GM18909 (cell line): ENCODE measurements around the gene DYRK2.

Source experiments
- ATAC-seq: cut with Tn5 transposase; IDR thresholded peaks from one replicate; pipeline ENCODE4 v1.9.1; 2021; ENCODE audit warnings: mild to moderate bottlenecking; ENCODE audit not compliant: unreplicated experiment, poor library complexity

Gene DYRK2

DNA sequence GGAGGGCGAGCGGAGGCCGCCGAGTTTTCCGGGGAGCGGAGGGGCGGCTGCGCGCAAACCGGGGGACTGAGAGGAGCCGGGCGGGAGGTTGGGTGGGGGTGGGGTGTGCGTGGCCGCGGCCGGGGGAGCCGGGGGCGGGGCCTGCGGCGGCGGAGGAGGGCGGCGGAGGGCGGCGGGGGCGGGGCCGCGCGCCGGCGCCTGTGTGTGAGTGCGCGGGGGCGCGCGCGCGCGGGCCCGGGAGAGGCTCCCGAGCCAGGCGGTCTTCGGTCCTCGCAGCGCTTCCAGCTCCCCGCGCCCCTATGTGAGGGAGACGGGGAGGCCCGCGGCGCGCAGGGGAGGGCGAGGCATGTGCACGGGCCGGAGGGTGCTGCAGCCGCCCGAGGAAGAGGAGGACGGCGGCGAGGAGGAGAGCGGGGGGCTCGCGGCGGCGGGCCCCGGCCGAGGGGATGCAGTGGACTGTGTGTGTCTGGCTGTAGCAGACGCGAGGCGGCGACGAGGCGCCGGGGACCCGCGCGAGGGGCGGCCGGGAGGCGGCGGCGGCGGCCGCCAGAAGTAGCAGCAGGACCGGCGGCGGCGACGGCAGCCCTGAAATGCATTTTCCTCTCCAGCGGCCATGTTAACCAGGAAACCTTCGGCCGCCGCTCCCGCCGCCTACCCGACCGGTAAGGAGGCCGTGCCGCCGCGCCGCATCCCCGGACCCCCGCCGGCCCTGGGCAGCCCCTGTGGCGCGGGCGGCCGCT, at the start of gene DYRK2:
Gene DYRK2 (plus strand): TSS at position 225 of the 740 bp plus-strand sequence. CDS start 389 bp downstream, at position 614.
- ATAC-seq = peak; percentile 57

GRCh38 chr12:67599691-67600090, 48.9 kb upstream of the DYRK2 start:
- no peak for ATAC-seq

- ATAC-seq = no peak
Measured at GRCh38 chr12:67601126-67601525, 47.4 kb upstream of the DYRK2 start.

DNA sequence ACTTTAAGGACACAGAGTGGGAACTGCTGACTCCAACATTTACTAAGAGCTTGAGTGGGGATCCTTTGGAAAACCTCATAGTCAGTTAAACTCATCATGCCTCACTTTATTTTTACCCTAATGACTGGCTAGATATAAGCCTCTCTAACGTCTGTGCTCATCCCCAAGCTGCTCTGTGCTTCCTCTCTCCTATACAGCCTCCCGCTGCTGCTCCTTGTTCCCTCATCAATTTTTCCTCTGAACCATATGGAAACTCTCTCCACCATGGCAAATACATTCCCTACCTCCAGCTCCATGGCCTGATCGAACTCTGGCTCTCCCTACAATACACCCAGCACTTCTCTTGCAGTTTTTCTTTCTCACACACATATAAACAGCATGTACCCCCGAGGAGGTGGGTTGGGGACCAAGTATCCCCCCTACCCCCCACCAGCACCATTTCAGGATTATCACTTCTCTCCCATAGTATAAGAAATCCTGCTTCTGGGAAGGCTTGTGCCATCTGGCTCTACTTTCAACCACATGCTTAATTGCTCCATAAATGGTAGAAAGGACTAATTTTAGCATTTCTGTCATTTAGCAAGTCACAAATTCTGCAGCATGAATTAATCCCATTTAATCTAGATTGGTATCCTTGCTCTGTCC, 39.2 kb upstream of the DYRK2 start:
- ATAC-seq = no peak

DNA sequence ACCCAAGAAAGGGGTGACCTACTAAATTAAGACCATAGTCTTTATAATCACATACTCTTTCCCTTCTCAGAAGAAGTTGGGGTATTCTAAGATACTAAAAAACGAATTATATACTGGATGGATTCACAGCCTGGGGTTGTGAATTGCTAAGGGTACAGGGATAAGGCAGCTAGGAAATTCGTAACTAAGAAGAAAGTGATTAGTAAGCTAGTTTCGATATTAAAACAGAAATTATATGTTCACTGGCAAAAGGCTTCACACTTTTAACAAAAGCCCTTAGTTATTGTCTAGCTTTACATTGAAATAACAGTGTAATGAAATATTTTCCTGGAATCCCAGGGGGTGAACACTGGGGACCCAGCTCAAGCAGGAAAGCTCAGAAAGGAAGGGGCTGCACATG, 35.5 kb upstream of the DYRK2 start:
- ATAC-seq = no peak

DNA sequence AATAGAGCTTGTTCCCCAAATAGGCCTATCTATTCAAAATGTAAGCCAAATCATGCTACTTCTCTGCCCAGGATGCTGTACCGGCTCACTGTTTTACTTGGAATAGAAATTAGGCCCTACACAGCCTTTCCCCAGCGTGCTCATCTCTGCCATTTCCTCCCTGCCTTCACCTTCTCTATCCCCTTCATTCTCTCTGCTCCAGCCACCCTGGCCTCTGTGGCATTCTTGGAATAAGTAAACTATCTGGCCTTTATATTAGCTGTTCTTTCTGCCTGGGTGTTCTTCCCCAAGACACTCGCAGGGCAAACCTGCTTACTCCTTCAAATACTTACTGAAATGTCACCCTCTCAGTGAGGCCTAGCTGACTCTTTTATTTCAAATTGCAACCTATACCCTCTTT, 30.9 kb upstream of the DYRK2 start:
- ATAC-seq = no peak

DNA sequence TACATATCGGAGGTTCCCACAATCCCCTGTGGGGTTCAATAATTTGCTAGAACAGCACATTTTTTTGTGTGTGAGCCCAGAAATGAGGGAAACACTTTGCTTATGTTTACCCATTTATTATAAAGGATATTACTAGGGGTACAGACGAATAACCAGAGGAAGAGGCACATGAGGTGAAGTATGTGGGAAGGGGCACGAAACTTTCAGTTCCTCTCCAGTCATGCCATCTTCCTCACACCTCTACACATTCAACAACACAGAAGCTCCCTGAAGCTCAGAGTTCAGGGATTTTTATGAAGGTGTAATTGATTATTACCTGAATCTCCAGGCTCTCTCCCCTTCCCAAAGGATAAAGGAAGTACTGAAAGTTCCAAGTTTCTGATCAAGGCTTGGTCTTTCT, 30.2 kb upstream of the DYRK2 start:
- no peak for ATAC-seq

DNA sequence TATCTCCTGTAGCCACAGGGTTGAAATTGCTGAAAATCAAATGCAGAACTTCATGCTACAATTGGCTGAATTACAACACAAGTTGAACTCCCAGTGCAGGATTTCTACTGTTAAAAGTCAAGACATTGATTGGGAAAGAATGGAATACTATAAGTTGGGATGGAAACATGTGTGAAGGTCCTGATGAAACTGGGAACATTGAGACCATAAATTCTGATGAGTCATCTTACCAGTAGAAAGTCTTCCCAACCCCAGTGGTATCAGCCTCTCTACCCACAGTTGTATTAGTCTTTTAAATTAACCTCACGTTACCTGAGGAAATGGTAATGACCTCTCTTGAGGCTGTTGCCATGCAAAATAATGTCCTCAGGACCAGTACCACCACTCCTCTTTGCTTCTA, 27.4 kb upstream of the DYRK2 start:
- no peak for ATAC-seq

DNA sequence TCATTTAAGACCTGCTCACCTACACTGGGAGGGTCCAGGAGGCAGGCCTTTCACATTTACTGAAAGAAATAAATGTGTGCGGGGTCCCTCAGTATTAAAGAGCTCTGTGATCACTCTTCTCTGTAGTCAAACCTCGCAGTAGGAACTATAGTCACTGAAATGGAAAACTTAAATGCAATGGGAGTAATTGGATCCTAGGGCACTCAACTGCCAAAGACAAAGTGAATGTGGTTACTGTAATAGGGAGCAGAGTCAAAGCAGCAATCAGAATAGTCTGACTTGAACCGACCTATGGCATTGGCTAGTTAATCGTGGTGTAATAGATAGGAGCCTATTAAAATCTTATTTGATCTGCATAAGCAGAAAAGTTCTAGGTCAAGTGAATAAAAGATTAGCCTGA, 26.6 kb upstream of the DYRK2 start:
- ATAC-seq = no peak

DNA sequence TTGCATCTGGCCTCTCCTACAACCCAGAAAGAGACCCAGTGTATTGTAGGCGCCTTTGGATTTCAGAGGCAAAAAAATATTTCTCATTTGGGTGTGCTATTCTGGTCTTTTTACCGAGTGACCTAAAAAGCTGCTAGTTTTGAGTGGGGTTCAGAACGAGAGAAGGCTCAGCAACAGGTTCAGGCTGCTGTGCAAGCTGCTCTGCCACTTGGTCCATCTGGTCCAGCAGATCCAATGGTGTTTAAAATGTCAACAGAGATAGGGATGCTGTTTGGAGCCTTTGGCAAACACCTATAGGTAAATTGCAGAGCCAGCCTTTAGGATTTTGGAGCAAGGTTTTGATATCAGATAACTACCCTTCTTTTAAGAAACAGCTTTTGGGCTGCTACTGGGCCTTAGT, 25.3 kb upstream of the DYRK2 start:
- no peak for ATAC-seq

- no peak for ATAC-seq
Measured at GRCh38 chr12:67624355-67624754, 24.2 kb upstream of the DYRK2 start.

- no peak for ATAC-seq
Measured at GRCh38 chr12:67625004-67625403, 23.5 kb upstream of the DYRK2 start.

- ATAC-seq = no peak
Measured at GRCh38 chr12:67626156-67626555, 22.4 kb upstream of the DYRK2 start.

DNA sequence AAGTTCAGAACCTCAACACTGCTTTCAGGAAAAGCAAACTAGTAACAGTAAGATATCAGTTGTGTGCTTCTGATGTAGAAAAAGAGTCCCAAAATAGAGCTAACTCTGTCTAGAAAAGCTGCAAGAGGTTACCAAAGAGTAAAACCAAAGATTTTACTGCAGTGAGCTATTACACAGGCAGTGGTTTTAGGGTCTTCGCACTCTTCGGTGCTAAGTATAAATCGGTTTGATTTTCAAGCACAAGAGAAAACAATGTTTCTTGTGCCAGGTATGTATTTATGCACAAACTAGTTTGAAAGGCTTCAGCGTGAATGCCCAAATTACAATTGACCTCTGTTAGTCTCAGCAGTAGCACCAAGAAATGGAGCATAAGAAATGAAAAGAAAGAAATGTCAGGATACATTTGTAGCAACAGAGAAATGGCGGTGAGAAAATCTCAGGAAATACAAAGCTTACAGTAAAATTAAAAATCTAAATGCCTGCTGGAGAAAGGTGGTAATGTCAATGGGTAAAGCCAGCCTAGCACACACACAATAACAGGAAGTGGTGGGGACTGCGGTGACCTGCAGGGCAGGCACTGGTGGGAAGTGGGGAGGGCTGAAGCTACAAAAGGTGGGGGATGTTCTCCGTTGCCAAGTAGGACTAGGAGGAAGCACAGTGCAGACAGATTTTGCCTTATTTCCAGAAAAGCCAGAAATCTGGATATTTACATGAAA, 18.0 kb upstream of the DYRK2 start:
- peak; percentile 99 for ATAC-seq

GRCh38 chr12:67632005-67632404, 16.5 kb upstream of the DYRK2 start:
- no peak for ATAC-seq

- no peak for ATAC-seq
Measured at GRCh38 chr12:67633024-67633610, 15.4 kb upstream of the DYRK2 start.

DNA sequence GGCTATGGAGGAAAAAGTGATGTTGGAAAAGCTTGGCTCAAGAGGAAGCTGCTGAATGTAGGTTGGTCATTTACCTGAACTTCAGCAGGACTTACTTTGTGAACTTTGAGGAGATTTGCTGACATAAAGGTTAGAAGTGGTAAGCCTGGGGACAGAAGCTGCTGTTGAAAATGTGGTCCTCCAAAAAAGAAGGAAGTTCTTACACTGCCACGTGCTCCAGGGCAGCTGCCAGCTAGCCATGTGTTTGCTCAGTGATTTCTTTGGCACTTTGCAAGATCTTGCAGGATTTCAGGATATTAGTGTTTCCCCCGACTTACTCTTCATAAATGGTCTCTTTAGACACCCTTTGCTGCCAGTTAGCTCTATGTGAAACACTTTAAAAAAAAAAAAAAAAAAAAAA, 14.8 kb upstream of the DYRK2 start:
- no peak for ATAC-seq

DNA sequence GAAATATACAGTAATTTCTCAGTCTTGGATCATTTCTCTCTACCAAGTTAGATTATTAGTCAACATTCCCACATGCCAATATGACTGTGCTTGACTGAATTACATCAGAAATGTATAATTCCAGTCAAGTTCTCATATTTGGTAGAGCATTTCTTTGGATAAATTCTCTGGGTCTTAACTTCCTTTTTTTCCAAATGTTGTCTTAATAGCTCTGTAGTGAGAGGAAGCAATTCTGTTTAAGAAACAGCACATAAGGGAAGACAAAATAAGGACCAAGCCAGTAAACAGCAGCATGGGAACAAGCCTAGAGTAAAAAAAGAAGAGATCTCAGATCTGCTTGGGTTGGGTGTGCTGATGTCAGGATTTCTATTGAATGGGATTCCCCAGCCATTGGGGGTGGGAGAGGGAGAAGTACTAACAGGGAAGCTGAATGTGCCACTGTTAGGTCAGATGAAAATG, 14.2 kb upstream of the DYRK2 start:
- no peak for ATAC-seq

GRCh38 chr12:67637718-67638117, 10.8 kb upstream of the DYRK2 start:
- no peak for ATAC-seq

DNA sequence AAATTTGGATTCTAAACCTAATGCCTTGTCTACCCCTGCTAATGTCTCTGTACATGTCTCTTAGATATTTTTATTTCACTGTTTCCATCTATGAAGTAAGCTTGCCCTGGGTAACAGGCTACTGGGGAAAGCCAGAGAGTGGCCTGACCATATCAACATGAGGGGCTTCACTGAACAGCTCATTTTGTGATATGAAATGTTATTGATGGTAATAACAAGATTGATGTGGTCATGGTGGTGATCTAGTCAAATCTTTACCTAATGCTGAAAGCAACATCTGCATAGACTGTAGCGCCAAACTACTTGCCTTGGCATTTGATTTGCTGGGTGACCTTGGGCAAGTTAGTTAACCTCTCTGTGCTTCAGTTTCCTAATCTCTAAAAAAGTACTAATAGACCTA, 9.9 kb upstream of the DYRK2 start:
- no peak for ATAC-seq

DNA sequence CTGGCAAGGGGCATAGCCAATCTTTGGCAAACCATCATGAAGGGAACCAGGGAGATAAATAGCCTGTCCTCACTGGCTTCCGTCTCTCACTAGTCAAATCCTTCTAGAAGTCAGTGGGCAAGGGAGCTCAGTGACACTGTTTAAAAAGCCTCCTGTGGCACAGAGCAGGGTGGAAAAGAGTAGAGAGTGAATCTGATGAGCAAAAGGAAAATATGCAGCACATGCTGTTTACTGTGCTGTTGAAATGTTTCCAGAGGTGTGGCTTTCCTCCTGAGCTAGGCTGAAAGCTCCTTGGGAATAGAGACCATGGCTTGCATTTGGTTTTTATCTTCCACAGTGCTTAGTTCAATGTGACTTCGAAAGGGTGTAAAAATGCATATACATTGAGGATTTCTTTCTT, 7.7 kb upstream of the DYRK2 start:
- ATAC-seq = no peak
